Muscle layer of colon (tissue), 2 donors: ENCODE measurements around the gene ANKRD65.
A peak's percentile ranks its signal among the peaks of the same experiment; 100 is the strongest.
"Not testable (repeated sequence)": the region's sequence is repeated elsewhere in the genome, so short reads cannot be mapped to it uniquely, and the experiment has no call there.

Experiments
- H3K27ac ChIP-seq: one replicate; pipeline ENCODE4 v1.7.0; 2013; ENCODE audit warnings: low read depth, mild to moderate bottlenecking, low read length, moderate library complexity
- H3K27me3 ChIP-seq, 2 donors: one replicate each; pipeline ENCODE4 v1.7.0; 2013; ENCODE audit warnings: low read length in 2 of 2, mild to moderate bottlenecking in 2 of 2; ENCODE audit not compliant: insufficient read depth in 2 of 2, control insufficient read depth in 1 of 2
- H3K36me3 ChIP-seq: one replicate; pipeline ENCODE4 v1.7.0; 2013; ENCODE audit warnings: mild to moderate bottlenecking, low read length; ENCODE audit not compliant: insufficient read depth
- H3K4me1 ChIP-seq: one replicate; pipeline ENCODE4 v1.7.0; 2013; ENCODE audit warnings: mild to moderate bottlenecking, low read length; ENCODE audit not compliant: insufficient read depth
- H3K4me3 ChIP-seq, 2 donors: one replicate each; pipeline ENCODE4 v1.7.0; 2013; ENCODE audit warnings: low read length in 2 of 2, low read depth in 1 of 2, mild to moderate bottlenecking in 1 of 2, moderate library complexity in 1 of 2
- H3K9ac ChIP-seq: one replicate; pipeline ENCODE4 v1.7.0; 2013; ENCODE audit warnings: low read length
- H3K9me3 ChIP-seq: one replicate; pipeline ENCODE4 v1.7.0; 2013; ENCODE audit warnings: mild to moderate bottlenecking, low read length
- donor health status: abdominal sarcoma.
- donor health status: Adenocarcinoma of cecum.

ANKRD65 gene

GRCh38 chr1:1385339-1385738 lies 35.7 kb downstream of the ANKRD65 start:
- H3K9ac ChIP-seq, H3K4me1 ChIP-seq, H3K27me3 ChIP-seq, H3K27ac ChIP-seq, H3K9me3 ChIP-seq, H3K4me3 ChIP-seq: not testable (repeated sequence)
- H3K36me3 ChIP-seq, result peaks cover 52% of the 10 kb centered on the region

- Histone ChIP-seq H3K36me3 (peaks cover 14% of the 10 kb centered on the region), H3K9me3 (no peaks in the 10 kb centered on the region), H3K27ac (no peak overlapping the region), H3K4me1 (no peaks in the 10 kb centered on the region), H3K9ac (no peak overlapping the region), H3K4me3 (no peak overlapping the region), H3K27me3 (no peaks in the 10 kb centered on the region)
Observed at GRCh38 chr1:1381294-1381693, 39.8 kb downstream of the ANKRD65 start.

GRCh38 chr1:1380860-1381259 lies 40.2 kb downstream of the ANKRD65 start:
- Histone ChIP-seq H3K4me1 (peaks cover 4% of the 10 kb centered on the region), H3K9me3 (no peaks in the 10 kb centered on the region), H3K9ac (no peak overlapping the region), H3K36me3 (peaks cover 10% of the 10 kb centered on the region), H3K4me3 (no peak overlapping the region), H3K27me3 (no peaks in the 10 kb centered on the region), H3K27ac (no peak overlapping the region)

- H3K4me1 ChIP-seq, result peaks cover 13% of the 10 kb centered on the region
- no peak overlapping the region for H3K4me3 ChIP-seq
- no peaks in the 10 kb centered on the region for H3K9me3 ChIP-seq
- H3K27me3 ChIP-seq, result no peaks in the 10 kb centered on the region
- H3K36me3 ChIP-seq, result peaks cover 20% of the 10 kb centered on the region
- no peak overlapping the region for H3K9ac ChIP-seq
- no peak overlapping the region for H3K27ac ChIP-seq
Observed at GRCh38 chr1:1377540-1378205, 43.4 kb downstream of the ANKRD65 start.

- H3K9me3 ChIP-seq, result no peaks in the 10 kb centered on the region
- peaks cover 20% of the 10 kb centered on the region for H3K36me3 ChIP-seq
- no peaks in the 10 kb centered on the region for H3K27me3 ChIP-seq
- H3K4me3 ChIP-seq, result no peak overlapping the region
- peaks cover 19% of the 10 kb centered on the region for H3K4me1 ChIP-seq
- no peak overlapping the region for H3K27ac ChIP-seq
- H3K9ac ChIP-seq, result no peak overlapping the region
Observed at GRCh38 chr1:1376551-1377226, 44.4 kb downstream of the ANKRD65 start.

GRCh38 chr1:1374929-1375662 lies 46.0 kb downstream of the ANKRD65 start, which contains the start of gene AURKAIP1:
Gene AURKAIP1, minus strand, starts transcription at chr1:1375207. Its CDS starts 451 bp downstream, at chr1:1374756.
- no peaks in the 10 kb centered on the region for H3K27me3 ChIP-seq
- H3K36me3 ChIP-seq, result peaks cover 14% of the 10 kb centered on the region
- peak within 1 kb of the TSS; percentile 71 to 76 for H3K4me3 ChIP-seq
- peak within 1 kb of the TSS; percentile 98 for H3K27ac ChIP-seq
- H3K4me1 ChIP-seq, result peaks cover 23% of the 10 kb centered on the region
- peak within 1 kb of the TSS; percentile 53 for H3K9ac ChIP-seq
- no peaks in the 10 kb centered on the region for H3K9me3 ChIP-seq

- peaks cover 23% of the 10 kb centered on the region for H3K4me1 ChIP-seq
- no peaks in the 10 kb centered on the region for H3K9me3 ChIP-seq
- H3K4me3 ChIP-seq, result peak overlapping the region; percentile 71 to 76
- H3K27me3 ChIP-seq, result no peaks in the 10 kb centered on the region
- peak overlapping the region; percentile 53 for H3K9ac ChIP-seq
- H3K27ac ChIP-seq, result peak overlapping the region; percentile 98
- peaks cover 14% of the 10 kb centered on the region for H3K36me3 ChIP-seq
Observed at GRCh38 chr1:1374589-1374928, 46.5 kb downstream of the ANKRD65 start.

- H3K27ac ChIP-seq, result no peak overlapping the region
- peak overlapping the region; percentile 53 for H3K9ac ChIP-seq
- H3K27me3 ChIP-seq, result no peaks in the 10 kb centered on the region
- peak overlapping the region; percentile 71 to 76 for H3K4me3 ChIP-seq
- H3K36me3 ChIP-seq, result peaks cover 14% of the 10 kb centered on the region
- H3K9me3 ChIP-seq, result no peaks in the 10 kb centered on the region
- peaks cover 23% of the 10 kb centered on the region for H3K4me1 ChIP-seq
Observed at GRCh38 chr1:1373815-1374588, 47.1 kb downstream of the ANKRD65 start.

GRCh38 chr1:1373051-1373814 lies 47.8 kb downstream of the ANKRD65 start:
- Histone ChIP-seq H3K27me3 (no peaks in the 10 kb centered on the region), H3K4me1 (peaks cover 23% of the 10 kb centered on the region), H3K4me3 (no peak overlapping the region), H3K9ac (no peak overlapping the region), H3K9me3 (no peaks in the 10 kb centered on the region), H3K36me3 (peaks cover 14% of the 10 kb centered on the region), H3K27ac (no peak overlapping the region)

GRCh38 chr1:1371746-1372711 lies 49.0 kb downstream of the ANKRD65 start:
- Histone ChIP-seq H3K36me3 (peaks cover 14% of the 10 kb centered on the region), H3K9me3 (no peaks in the 10 kb centered on the region), H3K4me3 (no peak overlapping the region), H3K27ac (no peak overlapping the region), H3K27me3 (no peaks in the 10 kb centered on the region), H3K4me1 (peaks cover 23% of the 10 kb centered on the region), H3K9ac (no peak overlapping the region)
